Ishikawa (cell line): ENCODE results near the gene PFDN5.

Experiments used
- CEBPB ChIP-seq: IDR thresholded peaks from 2 replicates; pipeline ENCODE4 v1.6.1; 2012
- CREB1 ChIP-seq: IDR thresholded peaks from 2 replicates; pipeline ENCODE4 v1.6.1; 2012; ENCODE audit warnings: low read depth
- EGR1 ChIP-seq: IDR thresholded peaks from 2 replicates; pipeline ENCODE4 v1.6.1; 2012
- EP300 ChIP-seq: IDR thresholded peaks from 2 replicates; pipeline ENCODE4 v1.6.1; 2012; ENCODE audit warnings: borderline replicate concordance
- FOXM1 ChIP-seq: IDR thresholded peaks from 2 replicates; pipeline ENCODE4 v1.6.1; 2012; ENCODE audit warnings: low read depth, borderline replicate concordance
- MAX ChIP-seq: IDR thresholded peaks from 2 replicates; pipeline ENCODE4 v1.6.1; 2012
- NFIC ChIP-seq: IDR thresholded peaks from 2 replicates; pipeline ENCODE4 v1.6.1; 2012
- RAD21 ChIP-seq: IDR thresholded peaks from 2 replicates; pipeline ENCODE4 v1.6.1; 2012; ENCODE audit warnings: low read depth
- REST ChIP-seq: IDR thresholded peaks from 2 replicates; pipeline ENCODE4 v1.6.1; 2012; ENCODE audit warnings: low read depth, mild to moderate bottlenecking
- TAF1 ChIP-seq: IDR thresholded peaks from 2 replicates; pipeline ENCODE4 v1.6.1; 2012; ENCODE audit warnings: low read depth, mild to moderate bottlenecking
- TCF12 ChIP-seq: IDR thresholded peaks from 2 replicates; pipeline ENCODE4 v1.6.1; 2012; ENCODE audit warnings: low read depth
- TEAD4 ChIP-seq: IDR thresholded peaks from 2 replicates; pipeline ENCODE4 v1.6.1; 2012
- USF1 ChIP-seq: IDR thresholded peaks from 2 replicates; pipeline ENCODE4 v1.6.1; 2012
- YY1 ChIP-seq: IDR thresholded peaks from 2 replicates; pipeline ENCODE4 v1.6.1; 2012; ENCODE audit warnings: low read depth
- ZBTB7A ChIP-seq: IDR thresholded peaks from 2 replicates; pipeline ENCODE4 v1.6.1; 2012; ENCODE audit warnings: low read depth

PFDN5 gene

GRCh38 chr12:53320352-53321195 is 25.2 kb downstream of the PFDN5 start:
- TF ChIP-seq TCF12 (no peak), CEBPB (no peak), TEAD4 (no peak; the same call in 1 of the 2 replicates), MAX (no peak), EP300 (no peak), NFIC (no peak), TAF1 (no peak), CREB1 (no peak), FOXM1 (no peak), YY1 (no peak), RAD21 (no peak), USF1 (no peak), ZBTB7A (no peak), REST (no peak), EGR1 (no peak)

GRCh38 chr12:53324113-53324778 is 28.9 kb downstream of the PFDN5 start:
- TF ChIP-seq YY1 (no peak), TEAD4 (no peak), USF1 (no peak), MAX (no peak), EP300 (no peak), NFIC (no peak; the same call in 1 of the 2 replicates), TCF12 (no peak), CEBPB (no peak), EGR1 (no peak)

- no peak for TF ChIP-seq REST
- TF ChIP-seq USF1 = peak; percentile 6; the same call in 1 of the 2 replicates
- no peak for TF ChIP-seq TCF12
- TF ChIP-seq TEAD4 = no peak
- TF ChIP-seq CREB1 = no peak
- TF ChIP-seq YY1 = peak; percentile 32; the same call in 1 of the 2 replicates
- TF ChIP-seq CEBPB = no peak
- TF ChIP-seq TAF1 = peak; percentile 69
- peak; percentile 80 for TF ChIP-seq MAX
- no peak for TF ChIP-seq EP300
- TF ChIP-seq ZBTB7A = peak; percentile 6
- TF ChIP-seq FOXM1 = no peak; the same call in 1 of the 2 replicates
- TF ChIP-seq RAD21 = peak; percentile 91
- 0 out of 2 replicates have a peak, but pooled peaks have one; percentile 10 for TF ChIP-seq NFIC
- peak; percentile 39; the same call in 1 of the 2 replicates for TF ChIP-seq EGR1
These were observed 29.6 kb downstream of the PFDN5 start for GRCh38 chr12:53324779-53325510.

- TF ChIP-seq TAF1 (no peak), MAX (no peak), CEBPB (no peak), ZBTB7A (peak; percentile 98)
These were observed 30.2 kb downstream of the PFDN5 start for GRCh38 chr12:53325511-53326061.
